ENCODE measurements around the gene FNIP2. TPM values are rescaled to one million over a fixed set of nuclear protein-coding genes. Genes with fewer than 3 reads are reported as not detected.

The FNIP2 gene
- total RNA-seq, 2 donors from 2014 or later = 26.7 to 38.2 TPM

GRCh38 chr4:158854236-158854635 is 85.4 kb downstream of the FNIP2 start:
- TF ChIP-seq CTCF (IDR thresholded peaks at IDR 0.05) (no peak), POLR2A (IDR thresholded peaks at IDR 0.05) (no peak)
- no peak overlapping the region for H3K4me3 ChIP-seq
- no peak overlapping the region for H3K27ac ChIP-seq
- WGBS, 2 donors = 94 to 97% methylated on average over 6 of the region's 6 CpGs
- peaks cover 7% of the 10 kb centered on the region for H3K4me1 ChIP-seq
- ATAC-seq (no peak), DNase-seq (no peak)
- H3K27me3 ChIP-seq = no peaks in the 10 kb centered on the region
- intact Hi-C loops (cut with DNase I) = loop anchor here (10.0 kb wide), 2 partner anchors 321 to 351 kb away; no protein-coding TSS in a partner anchor
- no peaks in the 10 kb centered on the region for H3K9me3 ChIP-seq
- H3K36me3 ChIP-seq (replicated peaks in 1 of 2; ENCODE audit: insufficient read depth in 1 of 2, low read depth in 2 of 2) = no peaks in the 10 kb centered on the region

- no peak overlapping the region for H3K27ac ChIP-seq
- TF ChIP-seq CTCF (IDR thresholded peaks at IDR 0.05) = peak; percentile 11 to 60 (median 49)
- no peak for TF ChIP-seq POLR2A (IDR thresholded peaks at IDR 0.05)
- no peak for DNase-seq
- WGBS, 2 donors = 81 to 87% methylated on average over 2 of the region's 2 CpGs
- ATAC-seq = peak; percentile 65
- no peaks in the 10 kb centered on the region for H3K4me1 ChIP-seq
- peaks cover 0 to 8% of the 10 kb centered on the region in 2 donors for H3K36me3 ChIP-seq (replicated peaks in 1 of 2; ENCODE audit: insufficient read depth in 1 of 2, low read depth in 2 of 2)
- no peaks in the 10 kb centered on the region for H3K9me3 ChIP-seq
- H3K4me3 ChIP-seq = no peak overlapping the region
- intact Hi-C loops (cut with DNase I) = loop anchor here (10.0 kb wide), 2 partner anchors 318 to 348 kb away; no protein-coding TSS in a partner anchor
- no peaks in the 10 kb centered on the region for H3K27me3 ChIP-seq
Observed at GRCh38 chr4:158856852-158857251, 88.0 kb downstream of the FNIP2 start.

- H3K36me3 ChIP-seq (replicated peaks in 1 of 2; ENCODE audit: insufficient read depth in 1 of 2, low read depth in 2 of 2) = peaks cover 0 to 19% of the 10 kb centered on the region in 2 donors
- ATAC-seq = no peak
- 92 to 97% methylated on average over 1 of the region's 1 CpG for WGBS, 2 donors
- intact Hi-C loops (cut with DNase I) = loop anchor here (10.0 kb wide), 2 partner anchors 317 to 347 kb away; no protein-coding TSS in a partner anchor
- H3K27ac ChIP-seq = no peak overlapping the region
- H3K4me3 ChIP-seq = no peak overlapping the region
- no peaks in the 10 kb centered on the region for H3K4me1 ChIP-seq
- DNase-seq = no peak
- no peak for TF ChIP-seq POLR2A (IDR thresholded peaks at IDR 0.05)
- no peaks in the 10 kb centered on the region for H3K27me3 ChIP-seq
- no peaks in the 10 kb centered on the region for H3K9me3 ChIP-seq
Observed at GRCh38 chr4:158857951-158858350, 89.1 kb downstream of the FNIP2 start.

- no peak for DNase-seq
- 74 to 76% methylated on average over 6 of the region's 6 CpGs for WGBS, 2 donors
- Histone ChIP-seq H3K27ac (no peak overlapping the region), H3K4me1 (no peaks in the 10 kb centered on the region), H3K4me3 (no peak overlapping the region), H3K36me3 (replicated peaks in 1 of 2; ENCODE audit: insufficient read depth in 1 of 2, low read depth in 2 of 2) (peaks cover 0 to 20% of the 10 kb centered on the region in 2 donors), H3K9me3 (no peaks in the 10 kb centered on the region), H3K27me3 (no peaks in the 10 kb centered on the region)
- no peak for ATAC-seq
- TF ChIP-seq CTCF (IDR thresholded peaks at IDR 0.05) = no peak
- TF ChIP-seq POLR2A (IDR thresholded peaks at IDR 0.05) = no peak
- intact Hi-C loops (cut with DNase I) = loop anchor here (10.0 kb wide), 2 partner anchors 316 to 346 kb away; no protein-coding TSS in a partner anchor
Observed at GRCh38 chr4:158858410-158859199, 89.8 kb downstream of the FNIP2 start.

GRCh38 chr4:158859661-158860060 is 90.8 kb downstream of the FNIP2 start:
- DNase-seq (no peak), ATAC-seq (no peak)
- peaks cover 0 to 20% of the 10 kb centered on the region in 2 donors for H3K36me3 ChIP-seq (replicated peaks in 1 of 2; ENCODE audit: insufficient read depth in 1 of 2, low read depth in 2 of 2)
- WGBS, 2 donors = 95 to 98% methylated on average over 4 of the region's 4 CpGs
- H3K4me3 ChIP-seq = no peak overlapping the region
- intact Hi-C loops (cut with DNase I) = loop anchor here (10.0 kb wide), 2 partner anchors 315 to 345 kb away; no protein-coding TSS in a partner anchor
- no peaks in the 10 kb centered on the region for H3K4me1 ChIP-seq
- no peaks in the 10 kb centered on the region for H3K27me3 ChIP-seq
- no peak for TF ChIP-seq CTCF (IDR thresholded peaks at IDR 0.05)
- TF ChIP-seq POLR2A (IDR thresholded peaks at IDR 0.05) = no peak
- no peak overlapping the region for H3K27ac ChIP-seq
- H3K9me3 ChIP-seq = no peaks in the 10 kb centered on the region
